Testis (tissue), 3 donors: ENCODE data around the gene DNMBP. TPM values are rescaled to one million over a fixed set of nuclear protein-coding genes. Genes with fewer than 3 reads are reported as not detected.

Experiments used
- DNase-seq: peaks from one replicate; pipeline ENCODE4 v3.0.0-alpha.2; 2019
- H3K27ac ChIP-seq, 2 donors: fragments of 200-600 bp; sonication (generic); one replicate each; pipeline ENCODE4 v1.5.1; 2019
- H3K27me3 ChIP-seq: fragments of 200-600 bp; sonication (generic); one replicate; pipeline ENCODE4 v1.5.1; 2019
- H3K36me3 ChIP-seq: fragments of 200-600 bp; sonication (generic); one replicate; pipeline ENCODE4 v1.5.1; 2017; ENCODE audit warnings: low read depth; ENCODE audit errors: missing control alignments
- H3K4me1 ChIP-seq: fragments of 200-600 bp; sonication (generic); one replicate; pipeline ENCODE4 v1.5.1; 2019
- H3K4me3 ChIP-seq, 2 donors: fragments of 200-600 bp; sonication (generic); one replicate each; pipeline ENCODE4 v1.5.1; 2017 to 2019
- H3K9me3 ChIP-seq: fragments of 200-600 bp; sonication (generic); one replicate; pipeline ENCODE4 v1.5.1; 2017
- CTCF ChIP-seq, 3 experiments: fragments of 450-650 bp in 2 of 3; fragments of 200-600 bp in 1 of 3; sonication (generic) in 1 of 3; IDR thresholded peaks; one replicate each; pipeline ENCODE4 v1.5.1; 2016 to 2019; ENCODE audit warnings: antibody characterized with exemption in 3 of 3, mild to moderate bottlenecking in 2 of 3, moderate library complexity in 1 of 3
- POLR2A ChIP-seq: fragments of 450-650 bp; IDR thresholded peaks from one replicate; pipeline ENCODE4 v1.6.1; 2017; ENCODE audit warnings: antibody characterized with exemption, mild to moderate bottlenecking, moderate library complexity
- WGBS, 2 donors: methylation state at CpG; one replicate each; pipeline ENCODE4 v1.1.5; 2018; 5-methylcytosine and 5-hydroxymethylcytosine counted together
- intact Hi-C: fragments of 100-400 bp; cut with DNase I; formaldehyde crosslinking; loops from one replicate; pipeline ENCODE4 v1.15.1; 2023; ENCODE audit warnings: low total_unique reads
- polyA plus RNA-seq: library from polyadenylated mRNA; stranded (reverse); fragments of 350-450 nt; fragmentation: Illumina TruSeq; extraction: RNeasy Lipid Tissue Mini Kit (QIAGEN cat#74804); gene quantifications from one replicate; pipeline ENCODE4 v1.2.3, GENCODE V29; 2014; ENCODE audit warnings: low read depth, low replicate concordance; ENCODE audit not compliant: insufficient read depth
- total RNA-seq, 2 donors: library from RNA; depleted of rRNA; stranded (reverse); fragments of >200 nt; gene quantifications; one replicate each; pipeline ENCODE4 v1.2.3, GENCODE V29; 2016

Gene DNMBP
- total and polyA plus RNA-seq, 3 donors from 2014 or later, result 20.8 to 36.0 (median 33.4) TPM

GRCh38 chr10:99977916-99978315 is 31.8 kb downstream of the DNMBP start:
- H3K27ac ChIP-seq, result peak overlapping the region; percentile 64 to 73
- WGBS, 2 donors, result 78 to 88% methylated on average over 5 of the region's 5 CpGs
- no peak for DNase-seq
- no peak for TF ChIP-seq CTCF (IDR thresholded peaks at IDR 0.05)
- TF ChIP-seq POLR2A, result no peak
- H3K9me3 ChIP-seq, result no peaks in the 10 kb centered on the region
- no peaks in the 10 kb centered on the region for H3K27me3 ChIP-seq
- peaks cover 33% of the 10 kb centered on the region for H3K4me1 ChIP-seq
- no peaks in the 10 kb centered on the region for H3K36me3 ChIP-seq
- no peak overlapping the region for H3K4me3 ChIP-seq
- intact Hi-C loops, result no loop called here

GRCh38 chr10:99976886-99977665 is 32.7 kb downstream of the DNMBP start:
- H3K4me1 ChIP-seq, result peaks cover 28% of the 10 kb centered on the region
- intact Hi-C loops, result no loop called here
- 49 to 52% methylated on average over 5 of the region's 5 CpGs for WGBS, 2 donors
- H3K9me3 ChIP-seq, result no peaks in the 10 kb centered on the region
- H3K27ac ChIP-seq, result peak overlapping the region; percentile 64 to 73
- TF ChIP-seq CTCF (IDR thresholded peaks at IDR 0.05) (no peak), POLR2A (no peak)
- H3K27me3 ChIP-seq, result no peaks in the 10 kb centered on the region
- no peaks in the 10 kb centered on the region for H3K36me3 ChIP-seq
- no peak overlapping the region for H3K4me3 ChIP-seq
- DNase-seq, result no peak

DNA sequence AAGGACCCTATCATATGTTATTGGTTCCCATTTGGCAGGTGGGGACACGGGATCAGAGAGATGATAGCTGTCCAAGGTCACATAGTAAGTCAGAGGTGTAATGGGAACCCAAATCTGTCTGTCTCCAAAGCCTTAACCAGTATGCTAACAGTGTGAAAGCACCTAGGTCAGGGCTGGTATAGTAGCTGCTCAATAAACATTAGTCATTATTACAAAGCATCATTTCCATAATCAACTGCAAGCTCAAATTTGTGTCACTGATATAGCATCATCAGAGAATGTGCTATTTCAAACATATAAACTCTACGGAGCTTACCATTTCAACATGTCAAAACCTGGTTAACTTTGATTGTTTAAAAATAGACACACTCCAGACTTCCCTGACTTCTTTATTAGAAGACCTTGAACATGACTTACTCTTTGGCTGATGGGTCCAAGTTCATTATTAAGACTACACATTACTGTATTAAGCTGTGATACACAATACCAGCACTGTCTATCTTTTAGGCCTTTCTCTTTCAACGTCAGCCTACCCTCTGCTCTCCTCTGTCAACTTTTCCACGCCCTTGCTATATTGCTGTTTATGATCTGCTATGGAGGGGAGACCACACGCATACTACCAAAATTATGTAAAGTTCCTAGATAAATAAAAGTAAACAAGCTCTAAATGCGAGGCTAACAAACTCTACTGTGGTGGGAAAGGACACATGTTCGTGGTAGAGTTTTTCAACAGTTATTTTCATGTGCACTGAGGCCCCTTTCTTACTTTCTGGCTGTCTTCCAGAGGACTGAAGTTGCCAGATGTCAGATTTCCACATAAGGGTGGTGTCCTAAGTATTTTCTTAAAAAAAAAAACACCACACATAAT is 33.6 kb downstream of the DNMBP start:
- Histone ChIP-seq H3K27ac (peak overlapping the region; percentile 64 to 73), H3K27me3 (no peaks in the 10 kb centered on the region), H3K4me3 (no peak overlapping the region), H3K4me1 (peaks cover 21% of the 10 kb centered on the region), H3K9me3 (no peaks in the 10 kb centered on the region), H3K36me3 (no peaks in the 10 kb centered on the region)
- no peak for DNase-seq
- WGBS, 2 donors, result 39 to 47% methylated on average over 7 of the region's 7 CpGs
- no peak for TF ChIP-seq CTCF (IDR thresholded peaks at IDR 0.05)
- no peak for TF ChIP-seq POLR2A
- intact Hi-C loops, result no loop called here

DNA sequence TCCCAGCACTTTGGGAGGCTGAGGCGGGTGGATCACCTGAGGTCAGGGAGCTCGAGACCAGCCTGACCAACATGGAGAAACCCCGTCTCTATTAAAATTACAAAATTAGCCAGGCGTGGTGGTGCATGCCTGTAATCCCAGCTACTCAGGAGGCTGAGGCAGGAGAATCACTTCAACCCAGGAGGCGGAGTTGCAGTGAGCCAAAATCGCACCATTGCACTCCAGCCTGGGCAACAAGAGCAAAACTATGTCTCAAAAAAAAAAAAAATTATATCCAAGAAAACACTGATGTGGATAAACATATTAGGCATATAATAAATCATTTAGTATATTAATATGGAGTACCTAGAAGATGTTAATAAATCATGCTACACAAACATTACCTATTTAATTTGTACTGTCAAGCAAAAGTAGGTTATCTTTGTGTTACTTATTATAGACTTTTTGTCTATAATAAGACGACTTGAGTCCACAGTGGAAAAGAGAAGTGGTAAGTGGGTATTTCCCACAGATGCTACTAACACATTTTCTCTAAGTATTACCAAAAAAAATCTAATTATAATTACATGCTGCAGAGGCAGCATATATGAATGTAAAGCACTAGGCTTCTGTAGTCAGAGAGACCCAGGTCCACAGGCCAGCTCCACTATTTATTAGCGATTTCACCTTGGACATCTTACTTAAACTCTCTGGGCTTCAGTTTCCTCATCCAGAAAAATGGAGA is 34.5 kb downstream of the DNMBP start:
- H3K27me3 ChIP-seq, result no peaks in the 10 kb centered on the region
- no peak overlapping the region for H3K4me3 ChIP-seq
- H3K4me1 ChIP-seq, result peaks cover 18% of the 10 kb centered on the region
- DNase-seq, result no peak
- WGBS, 2 donors, result 87 to 89% methylated on average over 8 of the region's 8 CpGs
- intact Hi-C loops, result no loop called here
- H3K9me3 ChIP-seq, result no peaks in the 10 kb centered on the region
- TF ChIP-seq POLR2A (no peak), CTCF (IDR thresholded peaks at IDR 0.05) (no peak)
- no peaks in the 10 kb centered on the region for H3K36me3 ChIP-seq
- H3K27ac ChIP-seq, result no peak overlapping the region
